ENCODE measurements around the gene CDH15. TPM values are rescaled to one million over a fixed set of nuclear protein-coding genes. Genes with fewer than 3 reads are reported as not detected.

Gene CDH15
- total and polyA plus RNA-seq, 2 of the 13 experiments (the other 11 are each of a cell fraction or from before 2014, with no cell fraction given): 0.74 to 2.2 TPM

- peak; percentile 56; the same call in 1 of the 2 replicates for TF ChIP-seq XBP1 (CRISPR knock-in tag; IDR thresholded peaks at IDR 0.05)
- peak; percentile 59; the same call in 1 of the 2 replicates for TF ChIP-seq ESRRA (CRISPR knock-in tag; IDR thresholded peaks at IDR 0.05; ENCODE audit: low read depth)
- TF ChIP-seq CC2D1A (CRISPR knock-in tag; IDR thresholded peaks at IDR 0.05): no peak
- TF ChIP-seq GATAD2A (CRISPR knock-in tag; IDR thresholded peaks at IDR 0.05): peak; percentile 47
- TF ChIP-seq ZNF441 (CRISPR knock-in tag; IDR thresholded peaks at IDR 0.05; ENCODE audit: borderline replicate concordance): peak; percentile 62
- TF ChIP-seq NR2F6 (IDR thresholded peaks at IDR 0.05): no peak
- TF ChIP-seq NR2F6 (CRISPR knock-in tag; IDR thresholded peaks at IDR 0.05): peak; percentile 54
- TF ChIP-seq POLR2A (IDR thresholded peaks at IDR 0.05; ENCODE audit: insufficient read depth in 1 of 2, low read depth in 2 of 2, low read length in 2 of 2): peak; percentile 84 to 91
- TF ChIP-seq MBD4 (IDR thresholded peaks at IDR 0.05; ENCODE audit: borderline replicate concordance, low read length): no peak
- no peak for TF ChIP-seq ZNF512 (CRISPR knock-in tag; IDR thresholded peaks at IDR 0.05)
- peak; percentile 78 for TF ChIP-seq POGZ (CRISPR knock-in tag; IDR thresholded peaks at IDR 0.05)
- TF ChIP-seq HNRNPL (IDR thresholded peaks at IDR 0.05; ENCODE audit: low read depth, low read length): 0 out of 2 replicates have a peak, but pooled peaks have one; percentile 25
- TF ChIP-seq IKZF5 (CRISPR knock-in tag; IDR thresholded peaks at IDR 0.05): 0 out of 2 replicates have a peak, but pooled peaks have one; percentile 45
- peak; percentile 92 for TF ChIP-seq ZBTB44 (CRISPR knock-in tag; IDR thresholded peaks at IDR 0.05)
- TF ChIP-seq BCL6 (CRISPR knock-in tag; IDR thresholded peaks at IDR 0.05): peak; percentile 66
- TF ChIP-seq FOXK2 (IDR thresholded peaks at IDR 0.05): no peak
- peak; percentile 87 for TF ChIP-seq POGK (CRISPR knock-in tag; conservative IDR thresholded peaks at IDR 0.05)
- no peak; the same call in 1 of the 2 replicates for TF ChIP-seq DDIT3 (CRISPR knock-in tag; IDR thresholded peaks at IDR 0.05)
- TF ChIP-seq ZKSCAN1 (IDR thresholded peaks at IDR 0.05; ENCODE audit: low read length): 0 out of 2 replicates have a peak, but pooled peaks have one; percentile 14
- TF ChIP-seq PCBP2 (optimal IDR thresholded peaks at IDR 0.05; ENCODE audit: low read depth, low read length, poor library complexity, severe bottlenecking): no peak
- no peak for TF ChIP-seq ZNF326 (CRISPR knock-in tag; IDR thresholded peaks at IDR 0.05; ENCODE audit: borderline replicate concordance)
- TF ChIP-seq ARNTL (CRISPR knock-in tag; IDR thresholded peaks at IDR 0.05): peak; percentile 81
- no peak for TF ChIP-seq ZFYVE20 (CRISPR knock-in tag; IDR thresholded peaks at IDR 0.05; ENCODE audit: borderline replicate concordance, low read depth)
- peak; percentile 70; the same call in 1 of the 2 replicates for TF ChIP-seq SP5 (CRISPR knock-in tag; IDR thresholded peaks at IDR 0.05; ENCODE audit: borderline replicate concordance, low read depth)
These were observed 46.0 kb downstream of the CDH15 start, which contains the start of gene ZNF778 (continued) for GRCh38 chr16:89217388-89218191.
